GM21786 (cell line): ENCODE results near the gene KRTAP5-3.

Experiments used
- ATAC-seq: cut with Tn5 transposase; IDR thresholded peaks from one replicate; pipeline ENCODE4 v1.9.1; 2021; ENCODE audit not compliant: unreplicated experiment

Gene KRTAP5-3

DNA sequence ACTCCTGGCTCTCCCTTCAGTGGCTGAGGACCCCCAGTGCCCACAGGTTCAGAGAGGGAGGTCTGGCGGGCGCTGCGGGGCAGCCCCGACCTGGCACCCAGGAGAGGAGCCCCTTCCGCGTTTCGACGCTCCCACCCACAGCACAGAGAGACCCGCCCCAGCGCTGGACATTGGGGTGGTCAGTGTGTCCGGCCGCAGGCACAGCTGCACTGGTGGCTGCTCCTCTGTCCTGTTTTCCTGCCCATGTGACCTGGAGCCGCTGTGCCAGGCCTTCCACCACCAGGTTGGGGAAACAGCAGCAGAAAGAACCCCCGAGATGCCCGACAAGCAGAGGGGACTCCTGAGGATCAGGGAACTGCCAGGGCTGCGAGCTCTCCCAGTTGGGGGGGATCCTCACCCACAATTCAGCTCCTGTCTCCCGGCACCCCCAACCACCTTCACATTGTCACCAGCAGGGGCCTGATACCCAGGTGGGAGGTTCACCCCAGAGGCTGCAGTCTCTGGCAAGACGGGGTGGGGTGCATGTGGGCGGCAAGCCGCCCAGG is 35.0 kb upstream of the KRTAP5-3 start:
- ATAC-seq: no peak

DNA sequence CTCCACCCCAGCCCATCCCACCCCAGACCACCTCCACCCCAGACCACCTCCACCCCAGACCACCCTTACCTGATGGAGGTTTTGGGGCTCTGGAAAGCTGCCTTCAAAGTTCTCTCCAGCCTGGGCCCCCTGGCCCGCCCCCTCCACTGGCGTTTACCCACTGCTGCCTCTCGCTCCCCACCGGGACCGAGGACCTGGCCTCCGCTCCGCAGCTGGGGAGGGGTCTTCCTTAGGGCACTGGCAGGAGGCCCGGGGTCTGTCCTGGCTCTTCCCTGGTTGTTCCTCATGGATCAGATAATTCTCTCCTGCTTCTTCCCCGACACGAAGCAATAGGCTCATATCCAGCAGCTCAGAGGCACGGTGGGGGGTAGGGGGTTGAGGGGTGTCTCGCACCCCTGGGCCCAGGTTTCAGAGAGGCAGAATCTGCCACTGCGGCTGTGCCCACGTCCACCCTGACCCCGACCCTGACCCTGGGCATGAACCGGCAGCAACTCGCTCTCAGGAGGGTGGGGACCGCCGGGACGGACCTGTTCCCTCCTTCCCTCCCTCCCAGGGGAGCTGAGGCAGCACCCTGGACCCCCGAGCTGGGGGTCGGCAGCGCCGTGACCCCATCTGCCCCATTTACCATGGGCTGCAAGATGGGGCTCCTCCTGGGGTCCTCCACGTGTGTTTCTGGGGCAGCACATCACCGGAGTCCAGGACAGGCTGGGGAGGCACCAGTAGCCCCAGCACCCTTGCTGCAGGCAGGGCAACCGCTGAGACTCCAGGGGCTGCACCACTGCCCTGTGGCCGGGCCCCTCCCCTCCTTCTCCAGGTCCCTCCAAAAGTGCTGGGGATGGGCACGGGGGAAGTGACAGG is 34.3 kb upstream of the KRTAP5-3 start:
- no peak for ATAC-seq

DNA sequence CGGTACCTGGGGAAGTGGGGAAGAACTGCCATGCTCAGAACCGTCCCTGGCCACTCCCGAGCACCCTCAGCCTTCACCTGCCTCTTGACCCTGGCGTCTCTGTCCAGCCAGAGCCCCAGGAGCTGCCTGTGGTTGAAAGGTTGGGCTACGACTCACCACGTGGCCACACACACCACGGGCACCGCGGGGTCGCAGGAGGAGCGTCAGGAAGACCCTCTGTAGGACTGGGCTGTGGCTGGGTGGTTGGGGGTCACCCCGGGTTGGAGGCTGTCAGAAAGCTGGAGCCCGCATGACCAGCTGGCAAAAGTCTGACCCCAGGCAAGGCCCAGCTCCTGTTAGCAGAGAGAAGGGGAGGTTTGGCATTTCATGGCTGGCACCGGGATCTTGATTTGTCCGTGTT is 32.8 kb upstream of the KRTAP5-3 start:
- no peak for ATAC-seq

DNA sequence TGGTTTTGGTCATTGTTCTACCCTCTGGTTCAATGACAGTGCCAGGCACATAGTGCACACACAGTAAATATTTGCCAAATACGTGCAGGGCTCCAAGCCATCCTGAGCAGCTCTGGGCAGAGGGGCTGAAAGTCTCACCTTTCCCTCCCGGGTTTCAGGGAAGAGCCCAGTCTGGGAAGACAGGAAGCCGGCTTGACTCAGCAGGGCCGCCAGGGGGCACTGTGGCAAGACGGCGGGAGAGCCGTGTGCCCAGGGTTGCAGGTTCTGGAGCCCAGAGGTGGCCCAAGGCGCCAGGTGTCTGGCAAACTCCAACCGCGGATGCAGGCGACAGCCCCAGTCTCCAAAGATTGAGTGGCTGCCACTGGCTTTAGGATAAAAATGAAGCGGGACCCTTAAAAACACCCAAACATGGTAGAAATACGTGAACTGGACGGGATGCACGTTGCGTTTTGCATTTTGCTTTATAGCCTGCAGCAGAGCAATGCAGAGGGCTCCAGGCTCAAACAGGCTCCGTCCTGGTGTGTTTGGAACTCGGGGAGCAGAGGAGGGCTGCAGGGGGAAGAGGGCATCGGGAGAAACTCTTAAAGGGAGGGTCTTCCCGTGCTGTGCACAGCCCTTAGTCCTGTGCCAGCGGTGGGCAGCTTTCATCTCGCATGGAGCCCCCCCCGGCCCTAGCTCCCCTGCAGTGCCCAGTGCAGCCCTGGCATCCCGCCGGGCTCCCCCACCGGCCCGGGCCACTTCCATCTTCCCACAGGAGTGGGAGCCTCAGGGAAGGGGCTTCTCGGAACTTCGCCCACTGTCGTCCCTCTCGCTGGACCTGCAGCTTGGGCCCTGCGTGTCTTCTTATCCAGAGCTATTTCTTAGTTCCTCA is 32.0 kb upstream of the KRTAP5-3 start:
- no peak for ATAC-seq

DNA sequence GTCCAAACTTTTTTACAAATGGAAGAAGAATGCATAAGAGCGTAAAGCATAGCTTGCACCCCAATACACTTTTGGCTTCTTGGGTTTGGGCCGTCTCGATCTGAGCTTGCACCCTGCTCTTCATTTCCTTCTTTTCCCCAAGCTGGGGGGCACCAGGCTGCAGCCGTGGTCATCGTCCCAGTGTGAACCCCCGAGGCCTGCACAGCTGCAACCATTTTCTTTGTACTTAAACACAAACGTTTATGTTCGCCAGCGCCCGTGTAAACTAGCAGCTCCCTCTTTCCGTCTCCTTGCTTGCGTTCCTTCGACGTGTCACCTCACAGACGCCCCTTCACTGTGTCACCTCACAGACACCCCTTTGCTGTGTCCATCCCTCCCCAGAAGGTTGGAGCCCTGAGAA is 31.4 kb upstream of the KRTAP5-3 start:
- ATAC-seq: no peak

DNA sequence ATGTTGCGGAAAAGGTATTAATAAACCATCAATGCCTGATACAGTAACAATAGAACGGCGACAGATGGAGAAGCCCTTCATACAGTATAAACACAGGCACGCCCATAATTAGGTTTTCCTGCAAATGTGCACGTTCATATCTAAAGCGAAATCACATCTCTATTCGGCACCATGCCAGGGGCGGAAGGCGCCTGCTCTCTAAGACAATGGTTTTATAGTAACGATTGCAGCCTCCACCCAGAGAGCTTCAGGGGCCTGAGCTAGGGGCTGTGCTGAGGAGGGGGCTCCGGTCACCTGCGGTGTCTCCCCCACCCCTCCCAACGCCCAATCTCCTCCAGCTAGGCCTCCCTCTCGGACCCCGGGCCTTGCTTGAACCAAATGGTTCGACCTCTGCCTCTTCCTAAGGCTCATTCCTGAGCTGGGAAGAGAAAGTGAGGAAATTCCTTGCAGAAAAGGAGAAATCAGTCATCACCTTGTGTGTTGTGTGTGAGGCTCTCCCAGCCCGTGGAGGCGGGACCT is 30.9 kb upstream of the KRTAP5-3 start:
- no peak for ATAC-seq

DNA sequence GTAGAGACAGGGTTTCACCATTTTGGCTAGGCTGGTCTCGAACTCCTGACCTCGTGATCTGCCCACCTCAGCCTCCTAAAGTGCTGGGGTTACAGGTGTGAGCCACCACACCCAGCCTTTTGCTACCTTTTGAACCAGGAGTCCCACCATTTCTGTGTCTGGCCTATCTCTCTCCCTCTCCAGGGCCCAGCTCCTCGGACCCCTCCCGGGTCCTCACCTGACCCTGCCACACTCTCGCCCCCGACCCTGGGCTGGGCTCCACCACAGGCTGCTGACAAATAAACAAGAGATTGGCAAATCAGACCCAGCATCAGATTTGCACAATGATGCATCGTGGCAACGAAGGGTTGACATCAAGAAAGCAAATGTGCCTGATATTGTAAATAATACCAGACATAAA is 30.1 kb upstream of the KRTAP5-3 start:
- ATAC-seq: no peak

DNA sequence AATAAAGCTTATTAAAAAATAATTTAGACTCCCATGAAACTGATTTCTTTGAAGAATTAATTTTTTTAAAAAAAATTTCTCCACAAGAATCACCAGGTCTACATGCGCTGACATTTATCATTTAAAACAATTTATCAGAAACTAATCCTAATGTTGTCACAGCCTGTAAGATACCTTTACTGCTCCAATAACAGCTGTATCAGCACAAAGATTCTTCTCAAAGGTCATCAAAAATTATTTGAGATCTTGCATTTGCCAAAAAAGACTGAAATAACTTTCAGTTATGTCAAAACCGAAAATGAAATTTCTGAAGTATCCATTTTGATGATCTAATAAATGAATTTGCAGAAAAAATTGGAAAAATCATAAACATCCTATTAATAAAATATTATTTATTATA is 29.4 kb upstream of the KRTAP5-3 start:
- ATAC-seq: no peak

DNA sequence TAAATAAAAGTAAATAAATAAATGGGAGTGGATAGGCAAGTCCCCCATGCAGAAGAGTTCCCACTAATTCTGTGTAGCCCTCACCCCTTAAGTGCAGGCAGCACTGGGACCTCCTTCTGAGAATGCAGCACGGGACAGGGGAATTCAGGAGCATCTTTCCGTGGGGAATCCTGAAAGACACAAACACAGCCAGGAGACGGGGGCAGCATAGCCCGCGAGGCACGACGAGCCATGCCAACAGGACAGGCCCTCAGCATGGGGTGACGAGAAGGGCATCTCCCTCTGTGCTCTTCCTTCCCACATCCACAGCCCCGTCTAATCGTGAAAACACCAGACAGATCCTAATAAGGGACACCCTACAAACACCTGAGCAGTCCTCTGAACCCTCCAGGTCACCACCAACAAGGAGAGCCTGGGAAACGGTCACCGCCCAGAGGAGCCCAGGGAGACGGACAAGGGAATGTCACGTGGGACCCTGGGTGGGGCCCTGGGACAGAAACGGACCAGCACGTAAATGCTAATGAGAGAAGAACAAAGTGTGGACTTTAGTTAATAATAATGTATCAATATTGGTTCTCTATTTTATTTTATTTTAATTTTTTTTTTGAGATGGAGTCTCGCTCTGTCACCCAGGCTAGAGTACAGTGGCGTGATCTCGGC is 28.2 kb upstream of the KRTAP5-3 start:
- no peak for ATAC-seq

DNA sequence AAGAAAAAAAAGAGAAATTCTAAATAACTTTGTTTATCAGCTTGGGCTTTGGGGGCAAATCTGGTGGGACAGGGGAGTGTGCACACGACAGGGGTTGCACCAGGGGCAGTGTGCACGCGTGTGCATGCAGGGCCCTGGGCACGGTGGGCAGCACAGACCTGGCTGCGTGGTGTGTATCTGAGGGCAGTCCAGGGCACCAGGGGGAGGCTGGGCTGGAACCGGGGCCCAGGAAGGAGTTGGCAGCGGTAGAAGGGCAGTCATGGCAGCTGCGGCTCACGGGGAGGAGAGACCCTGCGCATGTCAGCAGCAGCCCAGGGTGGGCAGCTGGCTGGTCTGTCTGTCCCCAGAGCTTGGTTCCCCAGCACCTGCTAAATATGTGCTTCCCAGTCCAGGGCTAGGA is 25.6 kb upstream of the KRTAP5-3 start:
- no peak for ATAC-seq

DNA sequence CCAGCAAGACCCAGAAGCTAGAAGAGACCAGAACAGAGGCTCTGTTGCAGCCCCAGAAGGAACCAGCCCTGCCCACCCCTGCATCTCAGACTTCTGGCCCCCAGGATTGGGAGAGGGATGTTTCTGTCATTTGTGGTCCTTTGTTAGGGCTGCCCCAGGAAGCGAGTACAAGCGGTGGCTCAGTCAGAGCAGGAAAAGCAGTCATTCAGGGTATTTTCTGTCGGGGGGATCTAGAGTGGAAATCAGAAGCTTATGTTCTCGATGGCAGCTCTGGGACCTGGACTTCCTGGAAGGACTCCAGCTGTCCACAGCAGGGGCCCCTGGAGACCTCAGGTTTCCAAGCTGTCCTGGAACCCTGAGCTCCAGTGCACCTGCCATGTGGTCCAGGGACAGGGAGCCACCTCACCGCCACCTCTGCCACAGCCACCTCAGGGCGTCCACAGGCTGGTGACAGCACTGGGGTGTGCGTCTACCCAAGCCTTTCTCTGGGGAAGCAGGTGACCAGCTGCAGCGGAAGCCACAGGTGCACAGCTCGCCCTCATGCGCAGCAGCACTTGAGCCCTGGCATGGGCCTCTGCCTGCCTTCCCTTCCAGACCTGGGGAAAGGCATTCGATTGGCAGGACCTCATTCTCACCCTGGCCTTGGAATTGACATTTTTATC is 23.9 kb upstream of the KRTAP5-3 start:
- no peak for ATAC-seq

DNA sequence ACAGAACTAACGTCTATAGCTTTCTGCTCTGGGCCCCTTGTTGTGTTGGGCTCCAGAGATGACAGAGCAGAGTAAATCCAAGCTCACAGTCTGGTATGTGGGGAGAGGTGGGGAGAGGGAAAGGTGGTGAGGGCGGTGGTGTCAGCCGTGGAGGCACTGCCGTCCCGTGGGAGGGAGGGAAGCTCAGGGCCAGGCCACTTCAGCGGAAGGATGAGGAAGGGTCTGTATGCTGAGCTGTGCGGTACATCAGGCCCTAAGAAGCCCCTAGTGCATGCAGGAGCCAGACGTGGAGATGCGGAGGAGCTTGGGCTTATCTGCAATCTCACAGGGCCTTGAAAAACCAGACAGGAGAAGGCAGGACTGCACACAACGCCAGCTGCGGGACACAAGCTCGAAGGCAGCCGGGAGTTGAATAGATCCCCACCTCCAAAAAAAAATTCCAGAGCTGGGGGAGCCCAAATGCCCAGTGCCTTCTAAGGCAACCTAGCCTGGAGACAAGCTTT is 22.9 kb upstream of the KRTAP5-3 start:
- no peak for ATAC-seq

DNA sequence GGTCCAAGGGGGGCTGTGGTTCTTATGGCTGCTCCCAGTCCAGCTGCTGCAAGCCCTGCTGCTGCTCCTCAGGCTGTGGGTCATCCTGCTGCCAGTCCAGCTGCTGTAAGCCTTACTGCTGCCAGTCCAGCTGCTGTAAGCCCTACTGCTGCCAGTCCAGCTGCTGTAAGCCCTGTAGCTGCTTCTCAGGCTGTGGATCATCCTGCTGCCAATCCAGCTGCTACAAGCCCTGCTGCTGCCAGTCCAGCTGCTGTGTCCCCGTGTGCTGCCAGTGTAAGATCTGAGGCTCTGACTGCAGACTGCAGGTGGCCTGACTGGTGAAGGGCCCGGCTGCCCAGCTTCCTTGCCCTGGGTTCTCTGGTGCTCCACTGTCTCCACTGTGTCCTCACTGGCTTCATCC is 22.0 kb upstream of the KRTAP5-3 start:
- no peak for ATAC-seq

DNA sequence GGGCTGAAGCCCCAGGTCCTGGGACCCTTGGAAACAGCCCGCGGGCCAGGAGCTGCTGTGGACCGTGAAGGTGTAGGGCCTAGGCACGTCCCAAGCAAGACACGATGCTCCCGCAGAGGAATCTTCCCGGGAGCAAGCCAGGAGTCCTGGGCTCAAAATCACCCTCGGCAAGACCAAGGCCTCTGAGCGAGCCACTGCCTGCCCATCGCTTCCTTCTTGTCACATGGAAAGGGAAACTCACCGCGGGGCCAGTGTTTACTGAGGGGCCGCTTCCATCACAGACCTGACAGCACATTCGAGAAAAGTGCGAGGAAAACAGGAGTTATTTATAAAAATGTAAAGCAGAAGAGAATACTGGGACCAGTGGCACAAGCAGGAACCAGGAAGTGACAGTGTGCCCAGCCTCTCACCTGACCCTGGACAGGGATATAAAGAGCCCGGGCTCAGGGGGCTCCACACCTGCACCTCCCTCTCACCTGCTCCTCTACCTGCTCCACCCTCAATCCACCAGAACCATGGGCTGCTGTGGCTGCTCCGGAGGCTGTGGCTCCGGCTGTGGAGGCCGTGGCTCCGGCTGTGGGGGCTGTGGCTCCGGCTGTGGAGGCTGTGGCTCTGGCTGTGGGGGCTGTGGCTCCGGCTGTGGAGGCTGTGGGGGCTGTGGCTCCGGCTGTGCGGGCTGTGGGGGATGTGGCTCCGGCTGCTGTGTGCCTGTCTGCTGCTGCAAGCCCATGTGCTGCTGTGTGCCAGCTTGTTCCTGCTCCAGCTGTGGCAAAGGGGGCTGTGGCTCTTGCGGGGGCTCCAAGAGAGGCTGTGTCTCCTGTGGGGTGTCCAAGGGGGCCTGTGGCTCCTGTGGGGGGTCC is 21.3 kb upstream of the KRTAP5-3 start, which contains the start of gene KRTAP5-5:
TSS of gene KRTAP5-5 (plus strand) at position 450 of the 860 bp plus-strand sequence. CDS start at position 516, 66 bp downstream.
- ATAC-seq: no peak

DNA sequence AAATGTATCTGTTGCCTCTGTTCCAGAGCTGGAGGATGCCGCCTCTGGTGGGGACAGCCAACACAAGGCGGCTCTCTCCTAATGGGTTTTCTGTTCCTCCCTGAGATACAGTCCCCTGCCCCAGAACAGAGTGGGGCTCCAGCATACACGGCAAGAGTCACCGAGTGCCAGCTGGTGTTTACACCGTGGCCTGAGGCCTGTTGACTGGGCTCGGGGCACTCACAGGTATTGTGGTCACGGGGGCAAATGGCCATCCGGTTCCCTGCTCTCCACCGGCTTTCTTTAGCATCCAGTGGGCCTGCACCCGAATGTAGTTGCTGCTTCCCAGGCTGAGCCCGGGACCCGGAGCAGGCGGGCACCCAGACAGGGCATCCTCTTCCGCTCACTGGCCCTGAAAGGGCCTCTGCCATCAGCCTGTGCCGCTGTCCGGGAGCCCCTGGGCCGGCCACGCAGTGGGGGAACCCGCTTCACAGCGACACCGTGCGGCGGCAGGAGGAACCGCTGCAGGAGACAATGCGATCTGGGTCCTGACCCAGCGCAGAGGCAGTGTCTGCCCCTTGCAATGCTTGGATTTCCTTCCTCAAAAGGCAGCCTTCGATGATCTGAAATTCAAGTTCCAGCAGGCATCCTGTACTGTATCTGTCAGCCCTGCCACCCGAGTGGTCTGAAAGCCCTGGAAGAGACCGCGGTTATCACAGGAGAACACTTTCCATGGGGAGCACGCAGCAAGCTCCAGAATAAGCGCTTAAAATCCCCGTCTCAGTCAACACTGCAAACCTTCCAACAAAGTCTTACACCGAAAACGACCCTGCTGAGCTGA is 20.5 kb upstream of the KRTAP5-3 start:
- peak; percentile 65 for ATAC-seq

DNA sequence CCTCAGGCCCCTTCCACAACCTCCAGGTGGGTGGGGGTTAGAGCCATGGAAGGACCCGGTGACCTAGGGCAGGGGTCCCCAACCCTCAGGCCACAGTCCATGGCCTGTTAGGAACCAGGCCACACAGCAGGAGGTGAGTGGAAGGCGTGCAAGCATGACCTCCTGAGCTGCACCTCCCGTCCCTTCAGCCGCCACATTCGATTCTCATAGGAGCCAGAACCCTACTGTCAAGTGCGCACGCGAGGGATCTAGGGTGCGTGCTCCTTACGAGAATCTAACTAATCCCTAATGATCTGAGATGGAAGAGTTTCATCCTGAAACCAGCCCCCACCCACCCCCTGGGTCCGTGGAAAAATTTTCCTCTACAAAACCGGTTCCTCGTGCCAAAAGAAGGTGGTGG is 17.3 kb upstream of the KRTAP5-3 start:
- ATAC-seq: no peak

DNA sequence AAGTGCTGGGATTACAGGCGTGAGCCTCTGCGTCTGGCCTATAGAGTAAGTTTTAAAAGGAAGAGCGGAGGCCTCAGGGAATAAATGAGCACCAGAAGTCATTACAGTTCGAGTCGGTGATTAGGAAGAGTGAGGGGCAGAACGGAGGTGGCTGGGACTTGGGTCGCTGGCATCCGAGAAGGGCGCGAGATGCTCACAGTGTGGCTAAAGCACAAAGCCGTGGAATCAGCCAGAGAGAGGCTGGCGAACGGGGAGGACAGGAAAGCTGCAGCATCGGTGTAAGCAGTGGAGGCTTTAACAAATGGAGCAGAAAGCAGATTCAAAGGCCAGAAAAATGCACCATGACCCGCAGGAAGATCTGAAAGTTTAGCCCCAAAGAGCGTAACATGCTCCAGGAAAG is 16.4 kb upstream of the KRTAP5-3 start:
- ATAC-seq: no peak

DNA sequence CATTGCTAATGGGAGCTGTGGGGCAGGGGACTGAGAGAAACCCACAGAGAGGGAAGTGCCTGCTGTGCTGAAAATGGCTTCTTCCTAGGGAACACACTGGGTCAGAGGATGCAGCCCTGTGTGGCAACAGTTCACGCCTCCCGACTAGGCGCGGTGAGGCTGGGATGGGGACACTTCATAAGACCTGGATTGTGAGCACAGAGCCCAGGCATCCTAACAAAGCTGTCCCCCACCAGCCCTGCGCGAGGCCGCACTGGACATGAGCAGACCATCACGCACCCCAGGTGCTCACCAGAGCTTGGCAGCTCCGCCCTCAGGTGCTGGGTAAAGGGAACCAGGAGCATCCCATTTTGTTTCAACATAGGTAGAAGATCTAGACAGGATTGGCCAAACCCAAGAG is 15.5 kb upstream of the KRTAP5-3 start:
- ATAC-seq: no peak
